WTC11 (cell line): ENCODE data around the gene PFDN2. TPM values are rescaled to one million over a fixed set of nuclear protein-coding genes. Genes with fewer than 3 reads are reported as not detected.
A peak's percentile ranks its signal among the peaks of the same experiment; 100 is the strongest.

Experiments used
- ATAC-seq: fragments of 200-7000 bp; cut with Tn5 transposase; 2 replicates; pipeline ENCODE4 v1.10.0; 2021; ENCODE audit warnings: mild to moderate bottlenecking, moderate library complexity
- CTCF ChIA-PET: fragments of 300-600 bp; sonication (Branson Sonifier 250); formaldehyde crosslinking; loops from one replicate; lab custom pipeline; 2021; ENCODE audit warnings: antibody characterized with exemption; lab: Charles Lee
- POLR2A ChIA-PET: fragments of 350-600 bp; sonication (Branson Sonifier 250); formaldehyde crosslinking; loops from one replicate; lab custom pipeline; 2021; ENCODE audit warnings: antibody characterized with exemption; lab: Charles Lee
- DNase-seq: peaks from one replicate; pipeline ENCODE4 v3.0.0; 2021; ENCODE audit warnings: low spot score
- H3K27ac Mint-ChIP-seq: 2 replicates; pipeline ENCODE4 v1.8.0; 2021; ENCODE audit warnings: mixed read lengths
- H3K27me3 Mint-ChIP-seq: 2 replicates; pipeline ENCODE4 v1.8.0; 2021; ENCODE audit warnings: low read depth, mild to moderate bottlenecking, moderate library complexity, mixed read lengths
- H3K36me3 Mint-ChIP-seq: 2 replicates; pipeline ENCODE4 v1.8.0; 2021; ENCODE audit warnings: mixed read lengths
- H3K4me1 Mint-ChIP-seq: 2 replicates; pipeline ENCODE4 v1.8.0; 2022; ENCODE audit warnings: mixed read lengths
- H3K4me3 Mint-ChIP-seq: 2 replicates; pipeline ENCODE4 v1.8.0; 2021; ENCODE audit warnings: mild to moderate bottlenecking, moderate library complexity, mixed read lengths
- H3K9me3 Mint-ChIP-seq: 2 replicates; pipeline ENCODE4 v1.8.0; 2021; ENCODE audit warnings: mixed read lengths
- AFF4 ChIP-seq: sonication (generic); formaldehyde crosslinking; IDR thresholded peaks from 2 replicates; pipeline ENCODE4 v1.8.1; 2023; ENCODE audit warnings: mild to moderate bottlenecking, missing genetic modification reagents, borderline replicate concordance
- CREB1 ChIP-seq: sonication (generic); formaldehyde crosslinking; IDR thresholded peaks from 2 replicates; pipeline ENCODE4 v1.8.0; 2023; ENCODE audit warnings: mild to moderate bottlenecking, missing genetic modification reagents
- ELF4 ChIP-seq: sonication (generic); formaldehyde crosslinking; IDR thresholded peaks from 2 replicates; pipeline ENCODE4 v1.8.1; 2022; ENCODE audit warnings: low read depth, mild to moderate bottlenecking, moderate library complexity, missing genetic modification reagents
- EMX1 ChIP-seq: fragments of 250-450 bp; sonication (Bioruptor Pico); IDR thresholded peaks from 2 replicates; pipeline ENCODE4 v1.8.0; 2021; ENCODE audit warnings: mild to moderate bottlenecking
- ESRRA ChIP-seq: sonication (generic); formaldehyde crosslinking; IDR thresholded peaks from 2 replicates; pipeline ENCODE4 v1.8.1; 2022; ENCODE audit warnings: mild to moderate bottlenecking, missing genetic modification reagents, borderline replicate concordance
- GABPB1 ChIP-seq: sonication (generic); formaldehyde crosslinking; IDR thresholded peaks from 2 replicates; pipeline ENCODE4 v1.8.1; 2023; ENCODE audit warnings: mild to moderate bottlenecking, missing genetic modification reagents
- NFYB ChIP-seq: sonication (generic); formaldehyde crosslinking; conservative IDR thresholded peaks from 2 replicates; pipeline ENCODE4 v1.8.0; 2022; ENCODE audit warnings: low read depth, missing genetic modification reagents
- PRRX2 ChIP-seq: fragments of 250-450 bp; sonication (Bioruptor Pico); IDR thresholded peaks from 2 replicates; pipeline ENCODE4 v1.8.0; 2021; ENCODE audit warnings: mild to moderate bottlenecking
- TEAD4 ChIP-seq: sonication (generic); formaldehyde crosslinking; IDR thresholded peaks from 2 replicates; pipeline ENCODE4 v1.8.0; 2022; ENCODE audit warnings: mild to moderate bottlenecking, missing genetic modification reagents
- TP53 ChIP-seq: sonication (generic); formaldehyde crosslinking; IDR thresholded peaks from 2 replicates; pipeline ENCODE4 v1.8.1; 2023; ENCODE audit warnings: mild to moderate bottlenecking, missing genetic modification reagents
- ZBTB43 ChIP-seq: sonication (generic); formaldehyde crosslinking; IDR thresholded peaks from 2 replicates; pipeline ENCODE4 v1.8.1; 2023; ENCODE audit warnings: mild to moderate bottlenecking, missing genetic modification reagents
- ZNF232 ChIP-seq: sonication (generic); formaldehyde crosslinking; IDR thresholded peaks from 2 replicates; pipeline ENCODE4 v1.8.0; 2022; ENCODE audit warnings: mild to moderate bottlenecking, missing genetic modification reagents
- ZNF281 ChIP-seq: sonication (generic); formaldehyde crosslinking; IDR thresholded peaks from 2 replicates; pipeline ENCODE4 v1.8.0; 2023; ENCODE audit warnings: mild to moderate bottlenecking, missing genetic modification reagents
- ZNF416 ChIP-seq: fragments of 250-450 bp; sonication (Bioruptor Pico); IDR thresholded peaks from 2 replicates; pipeline ENCODE4 v1.9.0; 2021; ENCODE audit warnings: mild to moderate bottlenecking, inconsistent platforms
- ZNF532 ChIP-seq: fragments of 250-450 bp; sonication (Bioruptor Pico); IDR thresholded peaks from 2 replicates; pipeline ENCODE4 v1.9.0; 2021; ENCODE audit warnings: mild to moderate bottlenecking, borderline replicate concordance
- total RNA-seq: library from RNA; stranded (reverse); gene quantifications from 3 replicates; pipeline ENCODE4 v1.2.3, GENCODE V29; 2021
- TF ChIP-seq, protein P1 (sequence below): sonication (generic); formaldehyde crosslinking; IDR thresholded peaks from 2 replicates; pipeline ENCODE4 v1.8.0; 2023; ENCODE audit warnings: missing genetic modification reagents
- TF ChIP-seq, protein P2 (sequence below): sonication (generic); formaldehyde crosslinking; conservative IDR thresholded peaks from 2 replicates; pipeline ENCODE4 v1.8.1; 2022; ENCODE audit warnings: mild to moderate bottlenecking, missing genetic modification reagents

Gene PFDN2
- total RNA-seq, 1 experiment from 2014 or later: 92.6 TPM

- H3K27me3 Mint-ChIP-seq: no peaks in the 10 kb centered on the region
- DNase-seq (no peak), ATAC-seq (no peak)
- H3K36me3 Mint-ChIP-seq: no peaks in the 10 kb centered on the region
- no peak overlapping the region for H3K4me3 Mint-ChIP-seq
- peak overlapping the region; percentile 60; the same call in 1 of the 2 replicates for H3K27ac Mint-ChIP-seq
- POLR2A ChIA-PET: no interaction called here
- TF ChIP-seq, protein P1, sequence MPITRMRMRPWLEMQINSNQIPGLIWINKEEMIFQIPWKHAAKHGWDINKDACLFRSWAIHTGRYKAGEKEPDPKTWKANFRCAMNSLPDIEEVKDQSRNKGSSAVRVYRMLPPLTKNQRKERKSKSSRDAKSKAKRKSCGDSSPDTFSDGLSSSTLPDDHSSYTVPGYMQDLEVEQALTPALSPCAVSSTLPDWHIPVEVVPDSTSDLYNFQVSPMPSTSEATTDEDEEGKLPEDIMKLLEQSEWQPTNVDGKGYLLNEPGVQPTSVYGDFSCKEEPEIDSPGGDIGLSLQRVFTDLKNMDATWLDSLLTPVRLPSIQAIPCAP (CRISPR knock-in tag): no peak
- no peak for TF ChIP-seq EMX1 (CRISPR knock-in tag)
- TF ChIP-seq CREB1: no peak
- TF ChIP-seq ZNF281 (CRISPR knock-in tag): no peak
- peak; percentile 42; the same call in 1 of the 2 replicates for TF ChIP-seq ESRRA
- TF ChIP-seq GABPB1 (CRISPR knock-in tag): 0 out of 2 replicates have a peak, but pooled peaks have one; percentile 12
- H3K4me1 Mint-ChIP-seq: peaks cover 7% of the 10 kb centered on the region
- CTCF ChIA-PET: no interaction called here
- no peaks in the 10 kb centered on the region for H3K9me3 Mint-ChIP-seq
These were observed 43.0 kb downstream of the PFDN2 start for GRCh38 chr1:161074676-161075368.

- H3K27ac Mint-ChIP-seq: no peak overlapping the region; the same call in 1 of the 2 replicates
- peaks cover 15% of the 10 kb centered on the region for H3K4me1 Mint-ChIP-seq
- CTCF ChIA-PET: interaction anchor here (0.6 to 0.9 kb wide), 3 partner anchors 16 to 119 kb away, joined by 3 to 5 read pairs (median 3); partner anchors contain the start of genes ITLN2 and NECTIN4
These were observed 44.2 kb downstream of the PFDN2 start for GRCh38 chr1:161073474-161074121.

More at GRCh38 chr1:161073474-161074121, 44.2 kb downstream of the PFDN2 start:
- ATAC-seq (peak; percentile 47), DNase-seq (no peak)
- H3K27me3 Mint-ChIP-seq: no peaks in the 10 kb centered on the region
- no peaks in the 10 kb centered on the region for H3K36me3 Mint-ChIP-seq
- no peak overlapping the region for H3K4me3 Mint-ChIP-seq
- no peaks in the 10 kb centered on the region for H3K9me3 Mint-ChIP-seq
- TF ChIP-seq, protein P2, sequence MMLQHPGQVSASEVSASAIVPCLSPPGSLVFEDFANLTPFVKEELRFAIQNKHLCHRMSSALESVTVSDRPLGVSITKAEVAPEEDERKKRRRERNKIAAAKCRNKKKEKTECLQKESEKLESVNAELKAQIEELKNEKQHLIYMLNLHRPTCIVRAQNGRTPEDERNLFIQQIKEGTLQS (CRISPR knock-in tag): no peak
- TF ChIP-seq NFYB (CRISPR knock-in tag) (no peak), ZNF532 (CRISPR knock-in tag) (no peak), AFF4 (no peak), PRRX2 (CRISPR knock-in tag) (no peak), ELF4 (CRISPR knock-in tag) (no peak), ZNF416 (no peak), TEAD4 (CRISPR knock-in tag) (no peak), ZBTB43 (CRISPR knock-in tag) (no peak), ZNF232 (no peak), TP53 (CRISPR knock-in tag) (no peak)
- POLR2A ChIA-PET: no interaction called here
